ENCODE results near the gene SCARB1. TPM values are rescaled to one million over a fixed set of nuclear protein-coding genes. Genes with fewer than 3 reads are reported as not detected.

Gene SCARB1
- total and polyA plus RNA-seq, 2 donors (not counting 3 experiments of a cell fraction or from before 2014, with no cell fraction given), result 125 to 141 TPM

GRCh38 chr12:124780752-124781685 lies 82.6 kb downstream of the SCARB1 start:
- CTCF ChIA-PET, result interaction anchor here (1.2 kb wide), 1 partner anchor 9 kb away, joined by 3 read pairs; no protein-coding TSS in a partner anchor
- intact Hi-C loops (cut with micrococcal nuclease), result no loop called here
- Histone ChIP-seq H3K36me3 (ENCODE audit: control insufficient read depth in 2 of 2, extremely low read depth in 1 of 2, insufficient read depth in 2 of 2, low read length in 2 of 2) (peaks cover 2 to 5% of the 10 kb centered on the region in 2 experiments), H3K27ac (ENCODE audit: insufficient read depth, low read depth, low read length) (no peak overlapping the region), H3K79me2 (ENCODE audit: control insufficient read depth, insufficient read depth, low read length) (no peaks in the 10 kb centered on the region), H3K27me3 (ENCODE audit: control insufficient read depth in 2 of 2, insufficient read depth in 2 of 2, low read length in 2 of 2) (no peaks in the 10 kb centered on the region), H3K4me2 (ENCODE audit: insufficient read depth, low read length) (no peak overlapping the region), H3K9me3 (replicated peaks; ENCODE audit: control insufficient read depth, insufficient read depth, low read length) (no peaks in the 10 kb centered on the region), H3K9me1 (replicated peaks; ENCODE audit: control insufficient read depth, extremely low read depth, insufficient read depth, low read length) (no peaks in the 10 kb centered on the region), H4K20me1 (replicated peaks; ENCODE audit: control insufficient read depth, extremely low read depth, insufficient read depth, low read length) (no peaks in the 10 kb centered on the region), H3K9ac (replicated peaks; ENCODE audit: extremely low read depth, insufficient read depth, low read length) (no peak overlapping the region), H2AFZ (ENCODE audit: low read depth, low read length) (no peak overlapping the region), H3K4me3 (replicated peaks in 1 of 3; ENCODE audit: insufficient read depth in 1 of 3, low read depth in 1 of 3, low read length in 3 of 3) (no peak overlapping the region), H3K4me1 (ENCODE audit: control insufficient read depth, extremely low read depth, insufficient read depth, low read length) (peaks cover 2% of the 10 kb centered on the region)
- no TSS peak for BruUV-seq (replicated peaks)
- POLR2A ChIA-PET, result no interaction called here
- FAIRE-seq (no peak), DNase-seq (ENCODE audit: low read depth, low spot score) (no peak)
- dilution Hi-C loops (cut with MboI; ENCODE audit: extremely low pct_ligation_motif_present, low sequenced_read_pairs), result no loop called here
- no peak for TF ChIP-seq EZH2 (IDR thresholded peaks at IDR 0.05; ENCODE audit: borderline replicate concordance, low read depth, low read length, severe bottlenecking)
- no peak for TF ChIP-seq JUN (IDR thresholded peaks at IDR 0.05; ENCODE audit: borderline replicate concordance, insufficient read depth, insufficient read length, low read depth)
- no peak for TF ChIP-seq POLR2A (IDR thresholded peaks at IDR 0.05; ENCODE audit: low read depth, low read length)
- TF ChIP-seq GATA2 (IDR thresholded peaks at IDR 0.05; ENCODE audit: insufficient read depth, insufficient read length, low read depth, low read length), result no peak
- TF ChIP-seq, protein P1, sequence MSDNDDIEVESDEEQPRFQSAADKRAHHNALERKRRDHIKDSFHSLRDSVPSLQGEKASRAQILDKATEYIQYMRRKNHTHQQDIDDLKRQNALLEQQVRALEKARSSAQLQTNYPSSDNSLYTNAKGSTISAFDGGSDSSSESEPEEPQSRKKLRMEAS (IDR thresholded peaks at IDR 0.05; ENCODE audit: insufficient read depth, insufficient read length), result no peak
- TF ChIP-seq, protein P2, sequence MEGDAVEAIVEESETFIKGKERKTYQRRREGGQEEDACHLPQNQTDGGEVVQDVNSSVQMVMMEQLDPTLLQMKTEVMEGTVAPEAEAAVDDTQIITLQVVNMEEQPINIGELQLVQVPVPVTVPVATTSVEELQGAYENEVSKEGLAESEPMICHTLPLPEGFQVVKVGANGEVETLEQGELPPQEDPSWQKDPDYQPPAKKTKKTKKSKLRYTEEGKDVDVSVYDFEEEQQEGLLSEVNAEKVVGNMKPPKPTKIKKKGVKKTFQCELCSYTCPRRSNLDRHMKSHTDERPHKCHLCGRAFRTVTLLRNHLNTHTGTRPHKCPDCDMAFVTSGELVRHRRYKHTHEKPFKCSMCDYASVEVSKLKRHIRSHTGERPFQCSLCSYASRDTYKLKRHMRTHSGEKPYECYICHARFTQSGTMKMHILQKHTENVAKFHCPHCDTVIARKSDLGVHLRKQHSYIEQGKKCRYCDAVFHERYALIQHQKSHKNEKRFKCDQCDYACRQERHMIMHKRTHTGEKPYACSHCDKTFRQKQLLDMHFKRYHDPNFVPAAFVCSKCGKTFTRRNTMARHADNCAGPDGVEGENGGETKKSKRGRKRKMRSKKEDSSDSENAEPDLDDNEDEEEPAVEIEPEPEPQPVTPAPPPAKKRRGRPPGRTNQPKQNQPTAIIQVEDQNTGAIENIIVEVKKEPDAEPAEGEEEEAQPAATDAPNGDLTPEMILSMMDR (IDR thresholded peaks at IDR 0.05; ENCODE audit: extremely low read depth in 1 of 2, insufficient read depth in 1 of 2, low read depth in 1 of 2, low read length in 2 of 2), result no peak
- no peak for TF ChIP-seq FOS (IDR thresholded peaks at IDR 0.05; ENCODE audit: borderline replicate concordance, insufficient read depth, low read length)
- no peak for TF ChIP-seq POLR2AphosphoS5 (IDR thresholded peaks at IDR 0.05; ENCODE audit: insufficient read depth, low read depth, low read length)
- TF ChIP-seq MYC (IDR thresholded peaks at IDR 0.05; ENCODE audit: low read depth, low read length), result no peak
